BE2C (cell line): ENCODE results near the gene FARP1.

Experiments used
- DNase-seq: peaks from one replicate; pipeline ENCODE4 v3.0.0-alpha.2; 2020
- H3K27me3 ChIP-seq: fragments of 250-450 bp; sonication (Bioruptor Pico); 2 replicates; pipeline ENCODE4 v1.5.1; 2020; ENCODE audit warnings: mild to moderate bottlenecking
- H3K36me3 ChIP-seq: fragments of 250-450 bp; sonication (Bioruptor Pico); 2 replicates; pipeline ENCODE4 v1.5.1; 2020; ENCODE audit warnings: mild to moderate bottlenecking
- H3K4me1 ChIP-seq: fragments of 250-450 bp; sonication (Bioruptor Pico); 2 replicates; pipeline ENCODE4 v1.5.1; 2020
- H3K4me3 ChIP-seq: 2 replicates; pipeline ENCODE4 v1.5.1; 2011; ENCODE audit warnings: low read depth, low read length
- H3K9me3 ChIP-seq: fragments of 250-450 bp; sonication (Bioruptor Pico); 2 replicates; pipeline ENCODE4 v1.5.1; 2020
- CTCF ChIP-seq: IDR thresholded peaks from 2 replicates; pipeline ENCODE4 v1.5.1; 2012; ENCODE audit warnings: mild to moderate bottlenecking, low read depth, low read length

FARP1 gene

GRCh38 chr13:98443329-98443728 lies 300.4 kb downstream of the FARP1 start:
- H3K36me3 ChIP-seq: peaks cover 43% of the 10 kb centered on the region
- no peak overlapping the region for H3K4me3 ChIP-seq
- DNase-seq: peak; percentile 44
- TF ChIP-seq CTCF: no peak
- H3K9me3 ChIP-seq: no peaks in the 10 kb centered on the region
- peaks cover 3% of the 10 kb centered on the region; the same call in 1 of the 2 replicates for H3K4me1 ChIP-seq
- no peaks in the 10 kb centered on the region for H3K27me3 ChIP-seq

GRCh38 chr13:98443800-98444325 lies 301.0 kb downstream of the FARP1 start:
- TF ChIP-seq CTCF: no peak
- Histone ChIP-seq H3K9me3 (no peaks in the 10 kb centered on the region), H3K27me3 (no peaks in the 10 kb centered on the region), H3K4me3 (no peak overlapping the region), H3K36me3 (peaks cover 45% of the 10 kb centered on the region), H3K4me1 (peaks cover 3% of the 10 kb centered on the region; the same call in 1 of the 2 replicates)
- no peak for DNase-seq

- H3K27me3 ChIP-seq: no peaks in the 10 kb centered on the region
- TF ChIP-seq CTCF: no peak
- H3K4me3 ChIP-seq: no peak overlapping the region
- H3K9me3 ChIP-seq: no peaks in the 10 kb centered on the region
- H3K36me3 ChIP-seq: peaks cover 46% of the 10 kb centered on the region
- no peak for DNase-seq
- peaks cover 3% of the 10 kb centered on the region; the same call in 1 of the 2 replicates for H3K4me1 ChIP-seq
Measured at GRCh38 chr13:98444381-98444780, 301.5 kb downstream of the FARP1 start.

- no peaks in the 10 kb centered on the region for H3K9me3 ChIP-seq
- peak; percentile 94 for TF ChIP-seq CTCF
- DNase-seq: peak; percentile 78
- no peak overlapping the region for H3K4me3 ChIP-seq
- peaks cover 46% of the 10 kb centered on the region for H3K36me3 ChIP-seq
- H3K27me3 ChIP-seq: no peaks in the 10 kb centered on the region
- H3K4me1 ChIP-seq: peaks cover 3% of the 10 kb centered on the region; the same call in 1 of the 2 replicates
Measured at GRCh38 chr13:98445340-98446233, 302.7 kb downstream of the FARP1 start.

- no peak overlapping the region for H3K4me3 ChIP-seq
- peaks cover 3% of the 10 kb centered on the region; the same call in 1 of the 2 replicates for H3K4me1 ChIP-seq
- H3K9me3 ChIP-seq: no peaks in the 10 kb centered on the region
- no peak for TF ChIP-seq CTCF
- H3K36me3 ChIP-seq: peaks cover 43% of the 10 kb centered on the region
- DNase-seq: no peak
- no peaks in the 10 kb centered on the region for H3K27me3 ChIP-seq
Measured at GRCh38 chr13:98446234-98446621, 303.3 kb downstream of the FARP1 start.

GRCh38 chr13:98447130-98447529 lies 304.2 kb downstream of the FARP1 start:
- TF ChIP-seq CTCF: no peak
- Histone ChIP-seq H3K9me3 (no peaks in the 10 kb centered on the region), H3K4me1 (peaks cover 3% of the 10 kb centered on the region; the same call in 1 of the 2 replicates), H3K27me3 (no peaks in the 10 kb centered on the region), H3K36me3 (peaks cover 45% of the 10 kb centered on the region), H3K4me3 (no peak overlapping the region)
- no peak for DNase-seq
